GM11168 (cell line): ENCODE results near the gene LAMP2.

Experiments used
- in situ Hi-C: fragments of 300-500 bp; cut with MboI; formaldehyde crosslinking; loops from one replicate; pipeline ENCODE4 v1.12.0; 2022; ENCODE audit warnings: low sequenced_read_pairs; ENCODE audit not compliant: unreplicated experiment

Gene LAMP2

DNA sequence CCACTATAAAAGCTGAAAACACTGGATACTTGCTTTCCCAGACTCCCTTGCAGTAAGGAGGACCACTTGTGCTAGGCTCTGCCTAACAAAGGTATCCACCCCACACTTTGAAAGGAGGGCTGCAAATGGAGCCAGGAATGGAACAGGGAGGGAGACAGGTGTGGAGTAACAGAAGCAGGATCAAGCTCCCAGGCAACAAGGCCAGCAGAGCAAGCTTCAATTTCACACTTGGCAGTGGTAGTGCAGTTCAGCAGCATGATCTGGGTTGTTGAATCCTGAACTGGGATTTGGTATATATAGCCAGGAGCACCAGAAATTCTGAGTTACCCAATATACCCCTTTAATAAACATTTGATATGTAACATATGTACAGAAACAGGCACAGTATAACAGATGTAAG is 9.8 kb downstream of the LAMP2 start:
- in situ Hi-C loops = no loop called here

DNA sequence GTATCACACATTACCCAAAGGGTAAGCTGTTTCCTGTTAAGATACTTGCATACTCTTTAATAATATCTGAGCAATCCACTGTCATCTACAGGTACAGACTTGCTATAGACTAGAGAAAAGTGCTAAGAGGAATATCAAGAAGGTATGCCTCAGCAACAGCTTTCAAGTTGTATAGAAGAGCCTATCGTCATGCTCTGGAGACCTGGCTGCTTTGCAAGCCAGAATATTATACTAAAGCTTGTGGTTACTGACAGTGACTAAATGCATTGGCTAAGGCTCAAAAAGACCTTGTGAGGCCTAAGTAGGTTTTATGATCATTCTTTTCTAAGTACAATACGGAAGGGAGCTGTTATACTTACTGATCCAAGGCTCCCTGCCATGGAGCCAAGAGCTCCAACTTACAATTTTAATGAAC is 11.3 kb downstream of the LAMP2 start:
- in situ Hi-C loops = no loop called here

DNA sequence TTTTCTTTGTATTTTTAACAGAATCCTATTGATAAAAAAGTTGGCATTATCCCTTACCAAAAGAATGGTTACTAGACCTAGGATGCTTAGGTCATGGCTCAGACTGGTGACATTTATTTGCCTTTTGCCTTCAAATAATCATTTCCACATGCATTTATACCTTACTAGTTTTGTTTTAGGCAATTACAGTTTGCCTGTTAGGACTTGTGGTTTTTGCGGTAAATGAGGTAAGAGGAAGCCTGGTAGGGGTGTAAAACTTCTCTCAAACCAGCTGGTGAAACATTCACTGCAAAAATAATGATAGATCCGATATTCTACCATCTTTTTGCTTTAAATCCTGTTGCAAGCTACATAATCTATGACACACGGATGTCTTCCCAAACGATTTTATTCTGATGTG is 12.1 kb downstream of the LAMP2 start:
- in situ Hi-C loops = no loop called here

DNA sequence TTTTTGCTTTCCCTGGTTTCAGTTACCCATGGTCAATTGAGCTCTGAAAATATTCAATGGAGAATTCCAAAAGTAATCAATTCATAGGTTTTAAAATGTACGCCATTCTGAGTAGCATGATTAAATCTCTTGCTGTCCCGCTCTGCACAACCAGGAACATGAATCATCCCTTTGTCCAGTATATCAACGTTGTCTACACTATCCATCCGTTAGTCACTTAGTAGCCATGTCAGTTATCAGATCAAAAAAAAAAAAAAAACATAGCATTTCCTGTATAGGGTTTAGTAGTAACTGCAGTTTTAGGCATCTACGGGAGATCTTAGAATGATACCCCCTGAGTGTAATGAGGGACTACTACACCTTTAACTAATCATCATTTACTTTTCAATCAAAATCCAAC is 15.1 kb downstream of the LAMP2 start:
- in situ Hi-C loops = no loop called here

DNA sequence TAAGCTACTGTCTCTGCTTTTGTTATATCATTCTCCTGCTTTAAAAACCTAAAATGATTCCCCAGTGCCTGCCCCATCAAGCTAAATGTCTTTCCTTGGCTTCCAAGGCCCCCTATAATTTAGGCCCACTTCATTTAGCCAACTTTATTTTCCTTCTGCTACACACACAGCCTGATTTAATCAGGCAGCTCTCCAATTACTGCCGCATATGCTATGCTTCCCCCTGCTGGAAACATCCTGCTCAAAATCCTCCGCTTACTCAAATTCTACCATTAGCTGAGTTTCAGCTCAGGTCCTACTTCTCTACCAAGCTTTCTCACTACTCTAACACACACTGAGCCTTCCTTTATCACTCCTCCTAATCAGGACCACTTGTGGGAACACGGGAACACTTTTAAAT is 17.0 kb downstream of the LAMP2 start:
- in situ Hi-C loops = no loop called here

DNA sequence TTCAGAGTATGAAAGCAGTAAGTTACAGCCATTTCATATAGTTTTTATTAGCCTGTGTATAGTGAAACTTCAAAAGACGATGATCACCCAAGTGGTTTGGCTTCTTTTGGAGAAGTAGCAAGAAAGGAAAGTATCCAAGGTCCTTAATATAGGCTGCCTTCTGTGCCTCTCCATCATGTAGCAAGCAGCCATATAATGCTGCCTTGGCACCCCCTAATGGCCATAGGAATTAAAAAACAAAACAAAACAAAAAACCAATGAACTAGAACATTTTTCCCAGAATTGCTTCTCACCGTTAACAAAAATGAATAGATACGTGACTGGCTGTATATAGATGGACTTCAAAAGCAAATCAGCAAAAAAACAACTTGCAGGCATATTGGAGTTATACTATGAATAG is 18.9 kb downstream of the LAMP2 start:
- in situ Hi-C loops = no loop called here

DNA sequence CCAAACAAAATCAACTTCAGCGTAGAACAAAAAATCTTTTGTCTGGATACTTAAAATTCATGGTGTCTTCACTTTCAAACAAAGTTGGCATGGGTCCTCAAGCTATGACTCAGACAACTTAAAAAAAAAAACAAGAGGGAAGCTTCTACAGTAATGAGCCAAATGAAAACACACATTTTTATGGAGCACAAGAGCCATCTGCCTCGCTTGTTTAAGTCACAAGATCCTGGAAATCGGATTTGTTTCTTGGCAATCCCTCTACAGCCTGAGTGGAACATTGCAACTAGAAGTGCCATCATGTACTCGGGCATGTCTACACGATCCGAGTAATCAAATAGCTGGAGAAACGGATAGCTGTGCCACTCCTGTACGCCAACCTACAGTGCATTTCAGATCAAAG is 22.6 kb downstream of the LAMP2 start:
- in situ Hi-C loops = no loop called here

DNA sequence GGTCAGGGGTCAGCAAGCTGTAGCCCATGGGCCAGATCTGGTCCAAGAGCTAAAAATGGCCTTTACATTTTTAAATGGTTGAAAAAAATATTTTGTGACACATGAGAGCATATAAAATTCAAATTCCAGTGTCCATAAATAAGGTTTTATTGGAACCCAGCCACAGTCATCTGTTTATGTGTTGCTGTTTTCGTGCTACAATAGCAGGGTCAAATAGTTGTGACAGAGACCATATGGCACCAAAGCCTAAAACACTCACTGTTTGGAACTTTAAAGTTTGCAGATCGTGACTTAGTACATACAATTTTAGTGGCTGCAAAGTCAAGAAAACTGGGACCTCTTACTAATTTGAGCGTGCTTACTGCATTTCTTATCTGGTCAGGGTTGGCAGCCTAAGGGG is 29.2 kb downstream of the LAMP2 start:
- in situ Hi-C loops = no loop called here

DNA sequence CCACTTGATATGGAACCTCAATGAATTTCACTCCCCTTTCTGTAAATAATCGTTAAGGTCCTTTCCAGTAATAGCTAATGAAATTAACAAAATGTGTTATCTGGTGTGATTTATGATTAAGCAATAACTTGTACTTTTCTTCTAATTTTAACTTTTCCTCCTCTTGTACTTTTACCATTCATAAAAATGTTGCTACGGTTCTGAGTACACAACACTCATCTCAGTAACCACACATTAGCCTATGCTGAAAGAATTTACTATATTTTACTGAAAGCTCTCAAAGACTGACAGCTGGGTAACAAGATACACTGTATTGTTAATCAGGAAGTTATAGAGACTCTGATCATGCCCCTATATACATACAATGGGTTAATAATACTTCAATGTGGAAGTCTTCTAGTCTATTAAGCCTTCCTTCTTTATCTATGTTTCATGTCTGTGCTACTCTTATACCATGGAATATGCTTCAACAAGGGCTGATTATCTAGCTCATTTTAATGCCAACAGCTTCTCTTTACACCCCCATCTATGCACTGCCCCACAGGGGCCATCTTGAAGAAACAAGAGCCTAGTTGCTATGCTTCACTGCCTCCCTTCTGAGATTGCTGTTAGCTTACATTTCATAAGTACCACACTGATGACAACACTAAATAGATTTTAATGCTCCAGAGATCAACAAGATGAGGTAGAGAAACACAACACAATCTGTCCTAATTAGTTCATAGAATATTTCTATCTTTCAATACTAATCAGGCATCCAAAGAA is 39.1 kb downstream of the LAMP2 start:
- in situ Hi-C loops = no loop called here

DNA sequence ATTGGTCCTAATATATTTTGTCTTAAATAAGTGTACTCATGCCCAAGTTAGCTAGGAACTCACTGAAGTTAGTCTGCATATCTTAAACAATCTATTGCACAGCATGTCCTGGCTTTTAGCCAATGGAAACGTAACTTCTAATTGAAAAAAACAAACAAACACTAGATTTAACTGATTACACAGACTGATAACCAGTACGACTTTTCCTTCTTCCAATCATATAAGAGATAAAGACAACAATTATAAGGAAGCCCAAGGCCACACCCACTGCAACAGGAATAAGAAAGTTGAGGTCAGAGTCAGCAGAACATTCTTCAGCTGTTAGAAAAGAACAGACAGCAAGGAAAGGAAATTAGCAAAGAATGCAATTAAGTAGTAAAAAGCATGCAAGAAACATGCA is 40.8 kb downstream of the LAMP2 start:
- in situ Hi-C loops = no loop called here

DNA sequence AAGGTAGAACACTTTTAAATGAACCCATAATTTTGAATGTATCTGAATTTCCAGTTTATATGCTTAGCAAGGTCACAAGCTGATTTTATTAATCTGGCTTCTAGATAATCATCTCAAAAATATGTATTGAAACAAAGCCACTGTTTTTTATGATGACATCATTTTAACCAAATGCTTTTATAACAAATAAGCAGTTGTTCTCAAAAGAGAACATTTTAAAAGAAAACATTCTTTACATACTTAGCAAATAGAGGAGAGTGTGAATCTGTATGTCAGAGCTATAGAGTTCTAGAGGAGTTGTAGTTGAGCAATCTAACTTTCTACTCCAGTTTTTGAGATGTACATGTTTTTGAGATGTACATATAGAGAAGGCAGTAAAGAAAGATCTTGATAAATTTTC is 42.5 kb downstream of the LAMP2 start:
- in situ Hi-C loops = no loop called here

DNA sequence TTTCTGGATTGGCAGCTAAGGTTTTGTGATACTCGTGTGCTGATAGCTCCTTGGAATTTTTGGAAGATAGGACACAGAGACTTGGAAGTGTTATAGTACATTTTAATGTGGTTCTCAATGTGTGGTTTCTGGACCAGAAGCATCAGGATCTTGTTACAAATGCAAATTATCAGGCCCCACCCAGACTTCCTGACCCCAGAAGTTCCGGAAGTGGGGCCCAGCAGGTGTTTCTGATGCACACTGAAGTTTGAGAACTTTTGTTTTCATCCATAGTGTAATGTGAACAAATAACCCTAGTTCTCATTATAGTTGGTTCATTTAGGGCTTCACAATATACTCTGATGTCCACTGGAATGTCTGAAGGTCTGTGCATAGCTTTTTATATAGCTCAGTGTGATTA is 49.6 kb downstream of the LAMP2 start:
- in situ Hi-C loops = no loop called here

DNA sequence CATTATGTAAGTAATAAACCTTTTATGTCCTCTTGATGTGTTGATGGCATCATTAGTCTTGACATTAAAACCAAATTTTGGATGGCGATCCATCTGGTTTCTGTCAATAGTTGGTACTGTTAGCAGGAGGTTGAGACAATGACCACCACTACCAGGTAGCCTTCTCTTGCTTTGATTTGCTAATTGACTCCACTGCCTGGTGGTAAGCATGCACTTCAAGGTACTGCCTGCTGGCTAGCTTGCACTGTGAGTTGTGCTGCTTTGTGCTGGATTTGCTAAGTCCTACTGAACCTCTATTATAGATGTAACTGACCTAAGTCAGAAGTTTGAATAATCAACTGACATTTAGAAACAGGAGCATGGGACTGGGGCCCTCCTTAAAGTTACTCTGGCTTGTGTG is 60.9 kb downstream of the LAMP2 start:
- in situ Hi-C loops = no loop called here

DNA sequence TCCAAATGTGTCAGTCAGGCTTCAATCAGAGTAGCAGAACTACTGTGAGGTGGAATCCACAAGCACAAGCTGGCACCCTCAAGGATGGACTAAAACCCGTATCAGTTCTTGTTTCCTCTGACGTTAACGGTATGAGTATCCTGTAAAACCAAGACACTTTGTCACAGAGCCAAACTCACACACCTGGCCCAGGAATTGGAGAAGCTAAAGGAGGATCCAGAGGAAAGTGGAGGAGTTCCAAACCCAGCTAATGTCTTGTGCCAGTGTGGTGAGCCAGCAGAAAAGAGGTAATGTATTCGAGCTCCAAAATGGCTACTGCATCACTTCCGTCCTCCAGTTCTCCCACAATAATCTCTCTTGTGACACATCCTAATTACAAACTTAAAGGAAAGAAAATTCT is 62.5 kb downstream of the LAMP2 start:
- in situ Hi-C loops = no loop called here

DNA sequence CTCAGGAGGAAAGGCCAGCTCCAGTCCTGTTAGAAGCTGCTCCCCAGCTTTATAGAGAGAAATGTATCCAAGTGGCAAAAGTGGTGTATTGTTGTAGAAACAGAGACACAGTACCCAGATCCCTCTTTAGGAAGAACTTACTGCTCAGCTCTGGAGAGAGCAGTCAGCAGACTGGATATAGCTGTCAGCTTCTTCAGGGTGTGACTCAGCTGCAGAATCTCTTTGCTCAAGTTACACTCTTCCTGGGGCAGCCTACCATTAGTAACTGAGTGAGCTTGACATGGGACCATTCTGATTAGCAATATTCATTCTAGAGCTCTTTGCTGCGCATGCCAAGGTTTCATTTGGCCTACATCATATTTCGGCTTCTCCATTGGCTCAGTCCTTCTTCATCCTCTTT is 66.7 kb downstream of the LAMP2 start:
- in situ Hi-C loops = no loop called here

DNA sequence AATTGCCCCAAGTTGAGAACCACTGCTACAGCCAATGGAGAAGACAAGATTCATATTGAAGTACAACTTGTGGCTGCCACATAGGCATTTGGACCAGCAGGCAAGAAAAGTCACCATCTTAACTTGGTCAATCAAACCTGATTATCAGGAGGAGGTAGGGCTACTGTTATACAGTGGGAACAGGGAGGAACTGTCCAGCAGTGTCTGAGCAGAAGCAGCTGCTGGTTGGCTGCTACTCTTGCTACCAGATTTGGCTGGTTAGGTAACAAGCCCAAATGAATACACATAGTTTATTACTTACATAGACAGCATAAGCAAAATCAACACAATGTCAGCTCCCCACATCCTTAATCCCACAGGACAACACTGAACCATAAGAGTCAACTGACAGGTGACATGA is 67.8 kb downstream of the LAMP2 start:
- in situ Hi-C loops = no loop called here

DNA sequence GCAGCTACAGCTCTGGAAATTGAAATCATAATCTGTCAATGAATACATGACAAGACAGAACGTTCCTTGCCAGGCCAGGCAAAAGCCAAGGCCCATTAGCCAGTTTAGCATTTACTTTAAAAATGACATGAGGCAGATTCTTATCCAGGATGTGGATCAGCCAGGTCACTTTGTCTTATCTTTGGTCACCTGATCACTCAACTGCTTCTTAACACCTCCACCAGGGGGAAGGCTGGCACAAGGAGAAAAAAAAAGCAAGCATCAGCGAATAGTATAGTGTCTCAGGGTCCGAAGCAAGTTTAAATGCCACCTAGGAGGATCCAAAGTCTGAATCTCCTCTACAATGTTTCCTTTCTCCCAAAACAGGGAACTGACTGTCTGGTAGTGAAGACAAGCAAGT is 88.4 kb downstream of the LAMP2 start:
- in situ Hi-C loops = no loop called here

DNA sequence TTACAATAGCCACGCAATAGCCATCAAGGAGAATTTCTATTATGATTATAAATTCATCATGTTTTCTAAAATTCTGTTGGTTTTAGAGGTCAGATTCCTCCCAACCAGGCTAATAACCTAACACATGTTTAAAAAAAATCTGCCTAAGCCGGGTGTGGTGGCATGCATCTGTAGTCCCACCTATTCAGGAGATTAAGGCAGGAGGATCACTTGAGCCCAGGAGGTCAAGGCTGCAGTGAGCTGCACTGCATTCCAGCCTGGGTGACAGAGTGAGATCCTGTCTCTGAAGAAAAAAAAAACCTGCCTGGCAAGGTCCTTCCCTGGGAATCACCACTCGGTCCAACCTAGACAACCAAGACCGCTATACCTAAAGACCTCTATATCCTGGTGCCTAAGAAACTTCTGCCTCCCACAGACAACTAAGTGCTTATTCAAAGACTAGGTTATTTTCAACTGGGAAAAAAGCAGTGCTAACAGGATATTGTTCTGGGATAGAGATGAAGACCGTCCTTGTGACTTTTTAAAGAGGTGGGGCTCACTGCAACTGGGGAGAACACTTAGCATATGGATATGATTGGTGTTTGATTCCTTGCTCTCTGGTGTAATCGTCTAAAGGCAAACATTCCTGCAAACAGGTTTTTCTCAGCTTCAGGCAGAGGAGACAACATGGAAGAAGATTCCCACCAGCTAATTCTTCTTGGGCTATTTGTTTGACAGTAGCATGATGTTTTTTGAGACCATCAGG is 89.0 kb downstream of the LAMP2 start:
- in situ Hi-C loops = no loop called here

DNA sequence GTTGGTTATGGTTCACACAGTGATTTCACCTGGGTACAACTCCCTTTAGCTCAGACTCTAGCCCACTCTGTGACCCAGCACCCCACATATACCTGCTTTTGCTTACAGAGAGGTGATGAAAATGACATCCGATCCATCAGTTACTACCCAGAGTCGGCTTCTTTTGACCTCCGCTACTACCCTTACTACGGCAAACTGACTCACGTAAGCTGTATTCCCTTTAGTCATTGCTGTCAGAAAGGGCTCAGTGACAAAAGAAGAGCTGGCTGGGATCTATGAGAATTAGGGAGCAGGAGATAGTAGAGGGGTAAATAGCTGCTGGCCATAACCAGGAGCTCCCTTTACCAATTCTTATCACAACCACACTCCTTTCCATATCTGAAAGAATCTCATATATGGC is 90.5 kb downstream of the LAMP2 start:
- in situ Hi-C loops = no loop called here
